ENCODE results near the gene MCC.

MCC gene

DNA sequence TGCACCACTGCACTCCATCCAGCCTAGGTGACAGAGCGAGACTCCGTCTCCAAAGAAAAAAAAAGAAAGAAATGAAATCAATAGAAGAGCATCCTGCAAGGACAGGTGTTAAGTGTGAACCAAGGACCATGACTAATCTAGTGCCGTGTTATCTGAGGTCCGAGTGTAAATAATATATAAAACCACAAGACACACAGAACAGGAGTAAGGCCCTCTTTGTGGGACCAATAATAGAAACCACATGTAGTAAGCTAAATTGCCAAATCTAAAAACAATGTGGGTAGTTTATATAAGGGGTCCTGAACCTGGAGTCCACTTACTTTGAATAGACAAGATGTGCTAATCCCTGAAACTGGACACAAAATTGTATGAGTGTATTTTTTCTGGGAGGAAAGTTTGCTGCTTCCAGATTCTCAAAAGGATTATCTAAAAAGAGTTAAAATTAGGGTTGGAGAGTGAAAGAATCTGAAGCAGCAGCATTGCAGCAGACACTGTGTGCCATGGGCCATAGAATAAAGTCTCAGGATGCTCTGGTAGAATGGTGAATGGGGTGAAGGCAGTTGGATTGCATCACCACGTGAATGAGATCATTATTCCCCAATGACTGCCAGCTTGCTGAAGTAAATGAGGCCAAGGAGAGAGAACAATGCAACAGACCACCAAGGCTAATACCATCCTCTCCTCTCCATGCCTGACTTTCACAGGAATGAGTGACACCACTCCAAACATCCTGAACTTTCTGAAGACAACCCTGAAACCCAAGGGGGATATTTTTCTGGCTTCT is 288.9 kb downstream of the MCC start:
- no peaks in the 10 kb centered on the region for H3K27me3 Mint-ChIP-seq
- no peak overlapping the region for H3K27ac Mint-ChIP-seq (ENCODE audit: low read depth)
- H3K9me3 Mint-ChIP-seq, result no peaks in the 10 kb centered on the region
- ATAC-seq (replicated peaks; ENCODE audit: extremely low read depth, poor library complexity, severe bottlenecking) (no peak), DNase-seq (ENCODE audit: low spot score in 2 of 2) (no peak)
- H3K4me3 Mint-ChIP-seq, result no peak overlapping the region
- no peaks in the 10 kb centered on the region for H3K4me1 Mint-ChIP-seq
- H3K36me3 Mint-ChIP-seq (ENCODE audit: insufficient read depth), result no peaks in the 10 kb centered on the region

DNA sequence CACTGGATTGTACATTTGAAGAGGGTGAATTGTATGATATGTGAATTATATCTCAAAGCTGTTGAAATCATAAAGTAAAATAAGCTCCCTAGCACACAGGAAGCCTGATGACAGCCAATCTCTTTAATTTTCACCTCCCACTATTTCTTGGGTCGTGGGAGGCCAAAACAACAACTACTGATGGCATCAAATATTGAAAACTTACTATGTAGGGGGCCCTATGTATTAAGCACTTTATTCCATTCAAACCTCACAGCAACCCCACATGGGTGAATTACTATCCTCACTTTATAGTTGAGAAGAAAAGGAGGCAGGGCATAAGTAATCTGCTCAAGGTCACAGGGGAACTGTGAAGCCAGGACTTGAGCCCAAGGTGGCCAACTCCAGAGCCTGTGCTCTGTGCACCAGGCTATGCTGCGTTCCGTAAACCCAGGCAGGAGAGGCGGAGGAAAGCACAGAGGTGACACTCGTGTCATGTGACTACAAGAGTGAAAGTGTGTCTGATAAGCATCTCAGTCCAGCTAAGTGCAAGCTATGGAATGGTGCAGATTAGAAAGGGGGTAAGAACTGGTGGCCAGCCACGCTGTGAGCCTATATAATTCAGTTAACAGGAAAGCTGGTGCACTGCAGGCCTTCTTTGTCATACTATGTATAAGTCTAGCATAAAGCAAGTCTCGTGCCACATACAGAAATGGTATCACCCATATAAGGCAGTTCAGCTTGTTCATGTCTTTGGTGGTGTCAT is 290.6 kb downstream of the MCC start:
- Mint-ChIP-seq H3K36me3 (ENCODE audit: insufficient read depth) (no peaks in the 10 kb centered on the region), H3K9me3 (no peaks in the 10 kb centered on the region), H3K4me1 (no peaks in the 10 kb centered on the region)

DNA sequence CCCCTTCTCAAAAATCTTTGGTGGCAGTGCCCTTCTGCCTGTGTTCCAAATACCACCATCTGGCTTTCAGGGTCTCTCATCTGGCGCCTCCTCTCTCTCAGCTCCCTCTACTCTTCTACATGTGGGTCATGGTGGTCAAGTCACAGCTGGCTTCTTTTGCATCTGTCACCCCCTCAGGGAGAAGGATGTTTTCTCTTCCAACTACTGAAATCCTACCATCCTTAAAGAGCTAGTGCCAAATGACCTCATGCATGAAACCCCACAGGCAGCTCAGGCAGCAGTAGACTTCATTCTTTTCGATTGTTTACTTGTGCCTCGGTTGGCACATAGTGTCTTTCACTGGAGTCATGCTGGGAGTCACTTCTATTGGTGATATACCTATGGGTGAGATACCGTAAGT is 292.5 kb downstream of the MCC start:
- no peaks in the 10 kb centered on the region for H3K4me1 Mint-ChIP-seq

More for the DNA sequence above, 290.6 kb downstream of the MCC start:
- DNase-seq (ENCODE audit: low spot score in 2 of 2) (no peak), ATAC-seq (replicated peaks; ENCODE audit: extremely low read depth, poor library complexity, severe bottlenecking) (no peak)
- H3K4me3 Mint-ChIP-seq, result no peak overlapping the region
- H3K27ac Mint-ChIP-seq (ENCODE audit: low read depth), result no peak overlapping the region
- H3K27me3 Mint-ChIP-seq, result no peaks in the 10 kb centered on the region

DNA sequence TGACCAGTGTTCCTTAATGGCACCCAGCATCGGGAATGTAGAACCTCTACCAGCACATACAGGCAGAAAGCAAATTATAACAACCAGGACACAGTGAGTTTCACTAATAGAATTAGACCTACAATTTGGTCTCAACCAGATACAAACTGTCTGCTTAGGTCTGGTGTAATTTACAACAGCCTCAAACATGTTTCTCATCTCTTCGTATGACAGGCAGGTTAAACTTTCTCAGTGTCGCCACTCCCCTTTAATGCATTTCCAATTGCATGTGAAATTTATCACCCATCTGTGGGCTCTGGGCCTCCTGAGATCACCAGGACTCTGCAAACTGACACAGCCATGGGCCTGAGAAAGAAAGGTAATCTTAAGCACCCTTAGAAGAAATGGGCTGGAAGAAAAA is 293.0 kb downstream of the MCC start:
- no peak for ATAC-seq (replicated peaks; ENCODE audit: extremely low read depth, poor library complexity, severe bottlenecking)
- H3K27ac Mint-ChIP-seq (ENCODE audit: low read depth), result no peak overlapping the region
- H3K4me1 Mint-ChIP-seq, result no peaks in the 10 kb centered on the region
- no peak for DNase-seq (ENCODE audit: low spot score in 2 of 2)
- no peaks in the 10 kb centered on the region for H3K27me3 Mint-ChIP-seq
- H3K9me3 Mint-ChIP-seq, result no peaks in the 10 kb centered on the region
- H3K36me3 Mint-ChIP-seq (ENCODE audit: insufficient read depth), result no peaks in the 10 kb centered on the region
- no peak overlapping the region for H3K4me3 Mint-ChIP-seq

More for the DNA sequence above, 292.5 kb downstream of the MCC start:
- DNase-seq (ENCODE audit: low spot score in 2 of 2), result no peak
- no peak overlapping the region for H3K27ac Mint-ChIP-seq (ENCODE audit: low read depth)
- H3K4me3 Mint-ChIP-seq, result no peak overlapping the region
- no peaks in the 10 kb centered on the region for H3K9me3 Mint-ChIP-seq
- H3K27me3 Mint-ChIP-seq, result no peaks in the 10 kb centered on the region
- no peak for ATAC-seq (replicated peaks; ENCODE audit: extremely low read depth, poor library complexity, severe bottlenecking)
- no peaks in the 10 kb centered on the region for H3K36me3 Mint-ChIP-seq (ENCODE audit: insufficient read depth)

DNA sequence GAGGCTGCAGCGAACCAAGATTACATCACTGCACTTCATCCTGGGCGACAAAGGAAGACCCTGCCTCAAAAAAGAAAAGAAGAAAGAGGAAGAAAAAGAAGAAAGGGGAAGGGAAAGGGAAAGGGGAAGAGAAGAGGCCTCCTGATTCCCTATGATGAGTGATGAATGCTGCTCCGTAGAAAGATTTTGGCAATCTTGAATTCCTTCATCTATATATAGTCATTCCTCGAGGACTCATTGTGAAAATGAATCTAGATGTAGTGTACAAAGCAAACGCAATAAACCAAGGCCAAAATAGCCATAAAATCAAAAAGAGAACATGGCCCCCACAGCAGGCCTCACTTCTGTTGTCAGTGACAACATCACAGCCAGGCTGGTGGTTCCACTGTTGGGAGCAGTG is 293.7 kb downstream of the MCC start:
- Mint-ChIP-seq H3K36me3 (ENCODE audit: insufficient read depth) (no peaks in the 10 kb centered on the region), H3K4me3 (no peak overlapping the region), H3K9me3 (no peaks in the 10 kb centered on the region), H3K27ac (ENCODE audit: low read depth) (no peak overlapping the region), H3K27me3 (no peaks in the 10 kb centered on the region), H3K4me1 (no peaks in the 10 kb centered on the region)
- DNase-seq (ENCODE audit: low spot score in 2 of 2) (no peak), ATAC-seq (replicated peaks; ENCODE audit: extremely low read depth, poor library complexity, severe bottlenecking) (no peak)

DNA sequence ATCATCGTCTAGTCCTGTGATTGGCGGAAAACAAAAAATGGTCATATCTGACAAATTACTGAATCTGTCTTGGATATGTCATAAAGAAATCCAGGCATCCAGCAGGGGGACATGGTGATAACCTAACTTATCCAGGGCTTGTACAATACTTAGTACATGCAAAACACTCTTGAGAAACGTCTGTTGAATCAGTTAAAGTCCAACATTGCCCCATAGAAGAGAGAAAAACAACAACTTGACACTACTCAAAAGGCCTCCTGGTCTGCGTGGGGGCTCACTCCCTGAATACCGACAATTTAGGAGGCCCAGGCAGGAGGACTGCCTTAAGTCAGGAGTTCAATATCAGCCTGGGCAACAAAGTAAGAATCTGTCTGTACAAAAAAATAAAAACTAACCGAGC is 294.1 kb downstream of the MCC start:
- Mint-ChIP-seq H3K4me3 (no peak overlapping the region), H3K27me3 (no peaks in the 10 kb centered on the region), H3K4me1 (no peaks in the 10 kb centered on the region), H3K36me3 (ENCODE audit: insufficient read depth) (no peaks in the 10 kb centered on the region), H3K9me3 (no peaks in the 10 kb centered on the region), H3K27ac (ENCODE audit: low read depth) (no peak overlapping the region)
- DNase-seq (ENCODE audit: low spot score in 2 of 2), result no peak
- ATAC-seq (replicated peaks; ENCODE audit: extremely low read depth, poor library complexity, severe bottlenecking), result no peak

DNA sequence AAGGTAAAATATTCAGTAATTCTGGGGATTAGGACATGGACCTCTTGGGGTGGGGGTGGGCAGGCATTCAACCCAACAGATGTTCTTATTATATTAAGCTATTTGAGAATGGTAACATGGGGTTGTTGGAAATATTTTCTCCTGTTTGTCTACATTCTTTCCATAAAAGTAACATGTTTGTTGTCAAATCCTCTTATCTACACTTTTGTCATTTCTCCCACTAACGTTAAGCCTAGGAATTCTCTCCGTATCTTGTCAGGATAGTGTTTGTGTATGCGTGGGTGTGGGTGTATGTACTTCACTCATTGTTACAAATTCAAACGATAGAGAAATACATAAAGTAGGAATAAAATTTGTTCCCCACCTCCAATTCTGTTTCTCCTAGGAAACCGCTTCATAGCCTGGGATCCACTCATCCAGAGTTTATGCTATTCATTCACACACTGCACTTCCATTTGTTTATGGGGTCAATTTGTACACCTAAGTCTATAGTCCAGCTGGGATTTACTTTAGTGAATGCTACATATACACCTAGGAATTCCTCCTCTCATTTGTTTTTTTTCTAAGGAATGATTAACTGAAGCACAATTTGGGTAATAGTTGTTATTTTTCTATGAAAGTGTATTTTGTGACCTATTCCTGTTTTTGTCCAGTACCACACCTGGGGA is 294.8 kb downstream of the MCC start:
- Mint-ChIP-seq H3K4me1 (peaks cover 3% of the 10 kb centered on the region), H3K27ac (ENCODE audit: low read depth) (no peak overlapping the region), H3K4me3 (no peak overlapping the region), H3K9me3 (no peaks in the 10 kb centered on the region), H3K36me3 (ENCODE audit: insufficient read depth) (no peaks in the 10 kb centered on the region), H3K27me3 (no peaks in the 10 kb centered on the region)
- DNase-seq (ENCODE audit: low spot score in 2 of 2), result no peak
- no peak for ATAC-seq (replicated peaks; ENCODE audit: extremely low read depth, poor library complexity, severe bottlenecking)

DNA sequence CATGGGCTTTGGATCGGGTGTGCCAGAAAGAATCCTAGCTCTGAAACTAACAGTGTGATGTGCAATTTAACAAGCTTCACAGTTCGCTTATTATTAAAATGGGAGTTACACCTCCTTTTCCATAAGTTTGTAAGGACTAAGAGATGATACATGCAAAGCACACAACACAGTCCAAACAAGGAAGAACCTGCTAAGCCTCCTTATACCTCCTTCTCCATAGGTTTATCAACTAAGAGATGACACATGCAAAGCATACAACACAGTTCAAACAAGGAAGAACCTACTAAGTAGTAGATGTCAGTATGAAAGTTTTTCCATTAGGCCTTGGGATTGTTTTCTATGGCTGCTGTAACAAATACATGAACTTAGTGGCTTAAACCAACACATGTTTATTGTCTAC is 295.7 kb downstream of the MCC start:
- no peaks in the 10 kb centered on the region for H3K36me3 Mint-ChIP-seq (ENCODE audit: insufficient read depth)
- no peak overlapping the region for H3K27ac Mint-ChIP-seq (ENCODE audit: low read depth)
- no peaks in the 10 kb centered on the region for H3K9me3 Mint-ChIP-seq
- ATAC-seq (replicated peaks; ENCODE audit: extremely low read depth, poor library complexity, severe bottlenecking), result no peak
- no peak overlapping the region for H3K4me3 Mint-ChIP-seq
- H3K27me3 Mint-ChIP-seq, result no peaks in the 10 kb centered on the region
- H3K4me1 Mint-ChIP-seq, result peaks cover 4% of the 10 kb centered on the region
- DNase-seq (ENCODE audit: low spot score in 2 of 2), result no peak

DNA sequence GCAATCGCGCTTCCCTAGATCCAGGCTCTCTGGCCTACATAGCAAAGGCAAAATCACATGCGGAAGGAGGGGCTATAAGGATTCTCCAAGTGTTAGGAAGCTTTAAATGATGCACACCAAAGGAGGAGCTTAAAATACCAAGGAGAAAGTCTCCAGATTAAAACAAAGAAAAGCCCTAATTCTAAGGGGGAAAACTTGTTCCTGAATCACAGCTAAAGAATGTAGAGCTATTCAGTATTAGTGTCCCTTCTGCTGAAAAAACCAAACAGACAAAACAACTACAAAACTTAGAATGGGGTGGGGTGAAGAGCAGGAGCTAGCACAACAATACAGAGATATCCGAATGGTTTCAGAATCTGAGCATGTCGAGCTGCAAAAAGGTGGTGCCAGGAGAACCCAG is 297.9 kb downstream of the MCC start:
- H3K4me1 Mint-ChIP-seq, result peaks cover 4% of the 10 kb centered on the region
- H3K36me3 Mint-ChIP-seq (ENCODE audit: insufficient read depth), result no peaks in the 10 kb centered on the region
- ATAC-seq (replicated peaks; ENCODE audit: extremely low read depth, poor library complexity, severe bottlenecking) (no peak), DNase-seq (ENCODE audit: low spot score in 2 of 2) (no peak)
- H3K27ac Mint-ChIP-seq (ENCODE audit: low read depth), result no peak overlapping the region
- H3K4me3 Mint-ChIP-seq, result no peak overlapping the region
- no peaks in the 10 kb centered on the region for H3K9me3 Mint-ChIP-seq
- no peaks in the 10 kb centered on the region for H3K27me3 Mint-ChIP-seq

DNA sequence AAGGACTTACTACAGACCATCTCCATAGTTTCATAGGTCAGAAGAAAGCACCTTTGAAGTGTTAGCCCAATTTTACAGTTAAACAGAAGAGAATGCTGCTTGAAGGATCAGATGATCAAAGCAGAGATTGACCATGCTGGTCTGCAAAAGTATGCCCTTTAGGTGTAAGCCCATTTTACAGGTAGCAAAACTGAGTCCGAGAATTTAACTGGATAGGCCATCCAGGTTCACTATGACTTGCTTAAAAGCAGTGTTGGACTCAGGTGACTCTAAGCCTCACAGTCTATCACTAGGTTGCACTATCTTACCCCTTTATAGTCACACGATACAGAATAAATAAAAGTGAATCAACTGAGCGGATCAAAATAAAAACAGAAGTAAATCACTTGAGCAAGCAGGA is 299.0 kb downstream of the MCC start:
- DNase-seq (ENCODE audit: low spot score in 2 of 2) (no peak), ATAC-seq (replicated peaks; ENCODE audit: extremely low read depth, poor library complexity, severe bottlenecking) (no peak)
- Mint-ChIP-seq H3K27me3 (no peaks in the 10 kb centered on the region), H3K4me3 (no peak overlapping the region), H3K4me1 (peaks cover 4% of the 10 kb centered on the region), H3K27ac (ENCODE audit: low read depth) (no peak overlapping the region), H3K9me3 (no peaks in the 10 kb centered on the region), H3K36me3 (ENCODE audit: insufficient read depth) (no peaks in the 10 kb centered on the region)

DNA sequence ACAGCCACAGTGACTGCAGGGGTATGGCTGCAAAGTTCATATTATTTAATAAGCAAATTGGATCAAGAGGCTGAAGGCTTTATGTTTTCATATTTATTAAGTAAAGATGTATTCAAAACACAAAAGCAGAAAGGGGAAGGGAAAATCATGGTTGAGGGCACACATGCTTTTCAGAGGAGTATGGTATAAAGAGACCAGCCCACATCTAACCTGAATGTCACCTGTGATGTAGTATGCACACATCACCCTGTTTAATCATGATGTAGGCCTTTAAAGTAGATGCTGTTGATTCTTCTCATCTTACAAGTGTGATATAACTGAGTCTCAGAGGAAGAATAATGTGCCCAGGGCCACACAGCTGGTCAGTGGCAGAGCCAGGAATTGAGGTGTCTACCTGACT is 299.8 kb downstream of the MCC start:
- Mint-ChIP-seq H3K9me3 (no peaks in the 10 kb centered on the region), H3K27me3 (no peaks in the 10 kb centered on the region), H3K27ac (ENCODE audit: low read depth) (peak overlapping the region; percentile 37), H3K4me1 (peaks cover 4% of the 10 kb centered on the region), H3K4me3 (no peak overlapping the region), H3K36me3 (ENCODE audit: insufficient read depth) (no peaks in the 10 kb centered on the region)
- ATAC-seq (replicated peaks; ENCODE audit: extremely low read depth, poor library complexity, severe bottlenecking) (no peak), DNase-seq (ENCODE audit: low spot score in 2 of 2) (no peak)

DNA sequence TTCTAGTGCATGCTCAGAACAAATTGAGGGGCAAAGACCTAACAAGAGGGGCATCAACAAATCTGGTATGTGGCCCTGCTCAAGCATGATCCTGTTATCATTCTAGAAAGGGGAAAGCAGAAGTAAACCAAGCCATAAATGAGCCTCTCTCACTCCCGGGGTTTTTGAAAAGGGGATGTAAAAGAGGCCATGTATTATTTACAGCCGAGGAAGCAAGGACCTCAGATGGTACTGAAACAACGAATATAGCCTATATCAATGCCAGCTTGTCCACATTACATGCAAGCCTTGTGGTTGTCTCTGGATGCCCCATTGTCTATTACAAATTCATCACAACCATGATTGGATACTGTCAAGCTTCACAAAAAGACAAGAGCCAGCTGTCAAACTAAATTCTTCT is 300.3 kb downstream of the MCC start:
- no peak overlapping the region for H3K4me3 Mint-ChIP-seq
- H3K36me3 Mint-ChIP-seq (ENCODE audit: insufficient read depth), result no peaks in the 10 kb centered on the region
- H3K9me3 Mint-ChIP-seq, result no peaks in the 10 kb centered on the region
- DNase-seq (ENCODE audit: low spot score in 2 of 2) (no peak), ATAC-seq (replicated peaks; ENCODE audit: extremely low read depth, poor library complexity, severe bottlenecking) (no peak)
- no peak overlapping the region for H3K27ac Mint-ChIP-seq (ENCODE audit: low read depth)
- peaks cover 4% of the 10 kb centered on the region for H3K4me1 Mint-ChIP-seq
- no peaks in the 10 kb centered on the region for H3K27me3 Mint-ChIP-seq

DNA sequence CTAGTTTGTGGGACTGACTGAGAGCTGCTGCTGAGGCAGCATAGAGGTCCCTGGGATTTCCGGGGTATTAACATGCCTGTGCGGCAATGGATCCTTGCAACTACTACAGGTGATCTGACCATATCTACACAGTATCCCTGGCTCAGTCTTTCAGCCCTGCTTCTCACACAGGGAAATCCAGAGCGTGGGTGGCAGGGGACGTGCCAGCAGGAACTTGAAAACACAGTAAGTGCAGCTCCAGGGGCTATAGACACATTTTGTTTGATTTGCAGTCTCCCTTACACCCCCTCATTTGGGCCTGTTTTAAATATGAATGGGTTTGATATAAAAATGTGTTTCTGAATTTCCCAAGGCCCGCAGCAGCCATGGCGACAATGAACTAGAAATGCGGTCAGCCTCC is 302.2 kb downstream of the MCC start:
- H3K4me3 Mint-ChIP-seq, result no peak overlapping the region
- H3K9me3 Mint-ChIP-seq, result no peaks in the 10 kb centered on the region
- no peaks in the 10 kb centered on the region for H3K36me3 Mint-ChIP-seq (ENCODE audit: insufficient read depth)
- H3K27me3 Mint-ChIP-seq, result no peaks in the 10 kb centered on the region
- H3K4me1 Mint-ChIP-seq, result peaks cover 4% of the 10 kb centered on the region
- ATAC-seq (replicated peaks; ENCODE audit: extremely low read depth, poor library complexity, severe bottlenecking), result no peak
- DNase-seq (ENCODE audit: low spot score in 2 of 2), result no peak
- no peak overlapping the region for H3K27ac Mint-ChIP-seq (ENCODE audit: low read depth)

Measured in central memory CD8-positive, alpha-beta T cell (primary cell).